NCI-H2227 treated with DMSO at 0.1 percent for 48 hours (cell line): ENCODE results near the gene STEAP4.
"Not testable (repeated sequence)": the region's sequence is repeated elsewhere in the genome, so short reads cannot be mapped to it uniquely, and the experiment has no call there.

ENCODE experiments used
- DNase-seq: peaks from one replicate; lab custom pipeline; 2025; lab: John Stamatoyannopoulos, UW

The STEAP4 gene

DNA sequence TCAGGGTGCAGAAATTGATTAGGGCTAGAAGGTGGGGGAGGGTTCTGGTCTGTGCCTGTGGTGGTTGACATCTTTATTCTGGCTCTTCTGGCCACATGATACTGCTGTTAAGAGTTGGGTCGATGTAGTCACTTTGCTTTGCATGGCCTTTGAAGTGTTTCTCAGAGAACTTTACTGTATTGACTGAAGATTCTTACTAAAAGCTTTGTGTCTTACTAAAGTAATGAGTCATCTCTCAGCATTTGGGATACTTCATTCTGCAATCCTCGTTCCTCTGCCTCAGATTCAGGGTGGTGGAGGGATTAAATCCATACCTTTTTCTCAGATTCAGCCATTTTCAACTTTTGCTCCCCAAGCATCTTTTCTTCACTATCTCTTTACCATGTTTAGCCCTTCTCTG is 38.6 kb downstream of the STEAP4 start:
- DNase-seq, result no peak

DNA sequence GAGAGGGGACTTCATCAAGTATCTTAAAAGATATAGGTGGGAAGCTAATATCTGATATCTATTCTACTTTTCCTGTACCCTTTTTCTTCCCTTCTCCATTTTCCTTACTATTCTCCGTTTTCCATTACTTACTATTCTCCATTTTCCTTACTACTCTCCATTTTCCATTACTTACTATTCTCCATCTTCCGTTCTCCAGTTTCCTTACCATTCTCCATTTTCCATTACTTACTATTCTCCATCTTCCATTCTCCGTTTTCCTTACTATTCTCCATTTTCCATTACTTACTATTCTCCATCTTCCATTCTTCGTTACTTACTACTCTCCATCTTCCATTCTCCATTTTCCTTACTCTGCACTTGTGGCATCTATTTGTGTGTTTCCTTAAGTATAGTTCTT is 39.3 kb downstream of the STEAP4 start:
- DNase-seq, result no peak

DNA sequence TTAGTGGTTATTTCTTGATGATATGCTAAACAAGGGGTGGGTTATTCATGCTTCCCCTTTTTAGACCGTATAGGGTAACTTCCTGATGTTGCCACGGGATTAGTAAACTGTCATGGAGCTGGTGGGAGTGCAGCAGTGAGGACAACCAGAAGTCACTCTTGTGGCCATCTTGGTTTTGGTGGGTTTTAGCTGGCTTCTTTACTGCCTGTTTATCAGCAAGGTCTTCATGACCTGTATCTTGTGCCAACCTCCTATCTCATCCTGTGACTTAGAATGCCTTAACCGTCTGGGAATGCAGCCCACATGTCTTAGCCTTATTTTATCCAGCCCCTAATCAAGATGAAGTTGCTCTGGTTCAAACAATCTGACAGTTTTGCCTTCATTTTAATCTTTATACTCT is 41.7 kb downstream of the STEAP4 start:
- DNase-seq, result not testable (repeated sequence)

DNA sequence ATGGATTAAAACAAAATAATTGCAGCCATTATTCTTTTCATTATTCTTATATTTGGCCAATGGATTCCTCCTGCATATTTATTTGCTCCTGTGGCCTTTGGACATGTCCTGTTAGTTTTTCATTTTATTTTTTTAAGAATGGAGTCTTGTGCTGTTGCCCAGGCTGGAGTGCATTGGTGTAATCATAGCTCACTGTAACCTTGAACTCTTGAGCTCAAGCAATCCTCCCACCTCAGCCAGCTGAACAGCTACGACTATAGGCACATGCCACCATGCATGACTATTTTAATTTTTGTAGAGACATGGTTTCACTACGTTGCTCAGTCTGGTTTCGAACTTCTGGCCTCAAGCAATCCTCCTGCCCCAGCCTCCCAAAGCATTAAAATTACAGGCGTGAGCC is 44.1 kb downstream of the STEAP4 start:
- DNase-seq, result no peak

DNA sequence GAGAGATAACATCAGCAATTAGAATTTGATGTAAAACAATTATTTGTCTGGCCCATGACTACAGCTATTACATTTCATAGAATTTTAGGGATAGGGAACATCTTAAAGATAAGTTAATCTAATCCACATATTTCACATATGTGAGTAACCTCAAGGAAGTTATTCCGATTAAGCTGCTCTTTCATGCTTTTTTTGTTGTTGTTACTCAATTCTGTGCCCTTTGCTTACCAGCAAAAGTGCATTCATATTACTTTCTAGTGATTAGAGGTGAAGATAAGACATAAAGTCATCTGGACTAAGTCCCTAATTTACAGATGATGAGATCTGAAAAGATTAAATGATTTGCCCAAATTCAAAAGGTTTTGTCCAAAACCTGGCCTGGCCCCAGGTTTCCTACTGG is 46.0 kb downstream of the STEAP4 start:
- no peak for DNase-seq

DNA sequence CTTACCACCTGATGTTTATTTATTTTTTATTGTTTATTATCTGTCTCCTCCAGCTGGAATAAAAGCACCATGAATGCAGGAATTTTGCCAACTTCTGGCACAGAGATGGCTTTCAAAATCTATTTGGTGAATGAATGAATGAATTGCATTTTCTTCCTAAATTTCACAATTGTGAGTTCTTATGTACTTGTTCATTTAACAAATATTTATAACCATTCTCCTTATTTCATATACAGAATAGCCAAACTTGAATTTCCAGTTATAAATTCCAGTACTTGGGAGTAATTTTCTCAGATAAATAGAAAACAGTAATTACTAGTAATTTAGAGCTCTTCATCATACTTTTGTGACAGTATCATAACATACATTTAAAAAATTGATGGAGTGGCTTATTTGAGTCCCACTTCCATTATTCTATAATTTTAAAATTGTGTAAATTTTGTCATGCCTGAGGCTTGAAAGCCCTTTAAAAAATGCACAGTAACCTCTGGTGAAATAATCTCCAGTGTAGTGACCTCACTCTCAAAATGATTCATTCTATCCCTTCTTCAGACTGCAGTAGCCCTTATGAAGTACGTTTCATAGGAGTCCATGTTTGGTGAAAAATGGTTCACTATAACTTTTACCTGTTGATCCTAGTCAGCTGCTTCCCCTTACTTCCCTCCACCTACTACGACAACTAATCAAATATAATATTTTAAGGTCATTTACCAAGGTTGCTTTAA is 46.9 kb downstream of the STEAP4 start:
- DNase-seq, result no peak

DNA sequence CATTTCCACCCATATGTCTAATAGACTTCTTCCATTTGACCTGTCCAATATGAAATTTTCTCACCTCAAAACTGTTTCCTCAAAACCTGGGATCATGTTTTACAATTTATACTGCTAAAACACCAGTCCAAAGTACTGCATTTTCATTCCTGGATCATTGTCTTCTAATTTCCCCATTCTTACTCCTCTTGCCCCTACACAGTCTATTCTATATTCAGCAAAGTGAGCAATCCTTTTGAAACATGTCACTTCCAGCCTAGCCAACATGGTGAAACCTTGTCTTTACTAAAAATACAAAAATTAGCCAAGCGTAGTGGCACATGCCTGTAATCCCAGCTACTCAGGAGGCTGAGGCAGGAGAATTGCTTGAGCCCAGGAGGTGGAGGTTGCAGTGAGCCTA is 48.4 kb downstream of the STEAP4 start:
- not testable (repeated sequence) for DNase-seq

DNA sequence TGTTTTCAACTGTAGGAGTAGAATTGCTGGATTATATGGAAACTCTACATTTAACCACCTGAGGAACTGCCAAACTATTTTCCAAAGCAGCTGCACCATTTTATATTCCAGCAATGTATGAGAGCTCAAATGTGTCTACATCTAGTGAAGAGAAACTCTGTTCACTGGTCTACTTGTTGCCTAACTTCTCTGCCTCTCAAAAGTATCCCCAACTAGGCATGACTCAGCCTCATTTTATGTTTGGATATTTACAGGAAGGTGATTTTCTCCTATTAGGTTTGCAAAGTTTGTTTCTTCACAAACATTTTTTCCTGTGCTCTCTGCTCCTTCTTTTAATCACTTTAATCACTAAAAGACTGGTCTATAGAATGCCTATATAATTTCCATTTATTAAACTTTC is 49.8 kb downstream of the STEAP4 start:
- DNase-seq, result no peak

DNA sequence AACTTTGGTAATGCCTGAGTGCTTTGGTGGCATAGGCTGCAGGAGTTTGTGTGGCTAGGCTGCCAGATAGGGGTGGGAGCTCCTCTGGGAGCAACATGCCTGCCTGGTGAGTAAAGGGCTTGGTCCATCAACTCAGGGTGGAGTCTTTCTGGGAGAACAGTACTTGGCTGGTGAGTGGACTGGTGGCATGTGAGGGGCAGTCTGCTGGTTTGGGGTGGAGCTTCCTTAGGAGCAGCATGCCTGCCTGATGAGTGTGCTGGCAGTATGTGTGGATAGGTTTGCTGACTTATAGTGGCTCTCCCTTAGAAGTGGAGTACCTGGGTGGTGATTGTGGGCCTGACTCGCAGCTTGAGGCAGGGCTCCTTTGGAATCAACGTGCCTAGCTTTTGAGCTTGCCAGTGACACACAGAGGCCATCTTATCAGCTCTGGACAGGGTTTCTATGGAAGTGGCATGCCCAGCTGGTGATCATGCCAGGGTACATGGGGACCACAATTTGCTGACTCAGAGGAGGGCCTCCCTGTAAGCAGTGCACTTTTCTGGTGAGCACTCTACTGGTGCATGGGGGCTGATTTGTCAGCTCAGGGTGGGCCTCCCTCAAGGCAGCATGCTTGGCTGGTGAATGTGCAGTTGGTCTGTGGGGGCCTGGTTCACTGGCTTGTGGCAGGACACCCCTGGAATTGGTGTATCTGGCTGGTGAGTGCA is 51.8 kb downstream of the STEAP4 start:
- DNase-seq, result no peak

DNA sequence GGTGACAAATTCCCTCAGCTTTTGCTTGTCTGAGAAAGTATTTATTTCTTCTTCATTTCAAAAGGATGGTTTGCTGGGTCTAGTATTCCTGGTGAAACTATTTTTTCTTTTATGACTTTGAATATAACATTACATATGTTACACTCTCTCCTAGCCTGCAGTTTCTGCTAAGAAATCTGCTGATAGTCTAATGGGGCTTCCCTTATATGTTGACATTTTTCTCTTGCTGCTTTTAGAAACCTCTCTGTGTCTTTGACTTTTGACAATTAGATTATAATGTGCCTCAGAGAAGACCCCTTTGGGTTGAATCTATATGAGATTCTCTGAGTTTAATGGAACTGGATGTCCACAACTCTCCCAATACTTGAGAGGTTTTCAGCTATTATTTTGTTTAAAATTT is 53.1 kb downstream of the STEAP4 start:
- DNase-seq, result no peak

DNA sequence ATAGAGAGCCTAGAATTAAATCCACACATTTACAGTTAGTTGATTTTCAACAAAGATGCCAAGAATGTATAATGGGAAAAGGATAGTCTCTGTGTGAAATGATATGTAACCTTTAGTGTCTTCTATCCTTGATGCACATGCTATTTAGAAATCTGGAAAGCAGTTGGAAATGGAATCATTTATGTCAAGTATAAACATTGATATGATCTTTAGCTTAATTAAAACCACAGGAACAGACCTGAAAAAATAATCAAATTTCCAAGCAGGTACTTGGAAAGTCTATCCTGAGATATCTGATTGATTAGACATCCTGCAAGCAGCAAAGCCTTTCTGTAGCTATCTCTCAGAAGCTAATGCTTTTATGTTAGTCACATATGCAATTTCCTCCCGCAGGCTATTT is 62.4 kb downstream of the STEAP4 start:
- DNase-seq, result no peak

DNA sequence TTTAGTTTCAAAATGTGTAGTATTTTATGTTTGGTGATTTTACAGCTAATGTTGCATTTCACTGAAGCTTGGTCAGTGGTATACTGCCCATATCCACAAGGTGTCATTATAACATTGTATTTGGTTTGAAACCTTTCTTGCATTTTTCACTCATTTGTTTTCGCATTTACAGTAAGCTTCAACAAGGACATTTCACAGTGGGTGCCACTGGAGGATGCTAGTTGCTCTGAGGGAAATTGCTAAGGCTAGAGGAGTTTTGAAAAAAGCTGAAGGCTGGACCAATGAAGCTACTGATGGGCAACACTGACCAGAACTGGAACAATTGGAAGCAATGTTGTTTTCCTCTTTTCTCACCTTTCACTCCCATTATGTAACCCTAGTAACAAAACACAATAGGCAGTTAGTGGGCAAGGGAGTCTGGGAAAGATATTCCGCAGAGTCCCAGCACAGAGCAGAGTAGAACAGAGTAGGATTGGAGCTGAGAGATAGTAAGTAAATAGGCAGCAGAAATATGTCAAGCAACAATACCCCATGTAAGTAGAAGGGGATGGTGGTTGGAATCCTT is 63.3 kb downstream of the STEAP4 start:
- peak; percentile 54 for DNase-seq

DNA sequence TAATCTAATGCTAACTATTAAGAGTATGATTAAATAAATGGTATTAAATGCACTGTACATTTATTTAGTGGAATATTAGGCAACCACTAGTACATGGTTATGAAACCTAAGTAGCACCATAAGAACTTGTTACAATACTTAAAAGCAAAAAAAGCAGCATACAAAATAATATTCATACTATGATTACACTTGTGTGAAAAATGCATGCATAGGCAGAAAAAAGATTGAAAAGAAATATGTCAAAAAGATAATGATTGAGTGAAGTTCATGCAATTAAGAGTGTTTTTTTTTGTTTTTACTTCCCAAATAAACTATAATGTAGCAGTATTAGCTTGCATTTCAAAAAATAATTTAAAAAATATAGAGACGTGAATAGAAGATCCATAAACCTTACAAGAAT is 66.8 kb downstream of the STEAP4 start:
- no peak for DNase-seq

DNA sequence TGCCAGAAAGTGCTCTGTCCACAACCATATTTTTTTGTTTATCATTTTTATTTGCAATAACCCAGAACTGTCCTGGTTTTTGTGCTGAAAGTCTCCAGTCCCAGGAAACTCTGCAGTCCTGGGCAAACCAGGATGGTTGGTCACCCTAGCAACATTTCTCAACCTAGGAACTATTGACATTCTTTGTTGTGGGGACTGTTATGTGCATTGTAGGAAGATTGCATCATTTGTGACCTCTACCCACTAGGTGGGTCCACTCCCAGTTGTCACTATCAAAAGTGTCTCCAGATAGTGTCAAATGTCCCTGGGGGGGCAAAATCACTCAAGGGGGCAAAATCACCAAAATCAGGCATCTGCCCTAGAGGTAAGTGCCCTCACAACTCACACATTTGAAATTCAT is 72.9 kb downstream of the STEAP4 start:
- DNase-seq, result no peak

DNA sequence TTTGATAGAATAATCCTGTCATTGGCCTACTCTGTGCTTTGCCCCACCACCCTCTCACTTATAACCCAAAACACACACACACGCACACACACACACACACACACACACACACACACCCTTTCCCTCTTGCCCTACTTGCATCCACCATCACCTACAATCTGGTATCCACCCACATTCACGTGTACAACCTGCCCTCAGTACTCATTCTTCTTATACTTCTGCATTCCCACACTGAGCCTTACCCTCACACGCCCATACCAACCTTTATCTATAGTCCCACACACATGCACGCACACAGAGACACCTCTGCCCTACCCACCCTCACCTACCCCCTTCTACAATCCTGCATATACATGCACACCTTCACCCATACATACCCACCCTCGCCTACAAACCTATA is 76.0 kb downstream of the STEAP4 start:
- DNase-seq, result no peak

DNA sequence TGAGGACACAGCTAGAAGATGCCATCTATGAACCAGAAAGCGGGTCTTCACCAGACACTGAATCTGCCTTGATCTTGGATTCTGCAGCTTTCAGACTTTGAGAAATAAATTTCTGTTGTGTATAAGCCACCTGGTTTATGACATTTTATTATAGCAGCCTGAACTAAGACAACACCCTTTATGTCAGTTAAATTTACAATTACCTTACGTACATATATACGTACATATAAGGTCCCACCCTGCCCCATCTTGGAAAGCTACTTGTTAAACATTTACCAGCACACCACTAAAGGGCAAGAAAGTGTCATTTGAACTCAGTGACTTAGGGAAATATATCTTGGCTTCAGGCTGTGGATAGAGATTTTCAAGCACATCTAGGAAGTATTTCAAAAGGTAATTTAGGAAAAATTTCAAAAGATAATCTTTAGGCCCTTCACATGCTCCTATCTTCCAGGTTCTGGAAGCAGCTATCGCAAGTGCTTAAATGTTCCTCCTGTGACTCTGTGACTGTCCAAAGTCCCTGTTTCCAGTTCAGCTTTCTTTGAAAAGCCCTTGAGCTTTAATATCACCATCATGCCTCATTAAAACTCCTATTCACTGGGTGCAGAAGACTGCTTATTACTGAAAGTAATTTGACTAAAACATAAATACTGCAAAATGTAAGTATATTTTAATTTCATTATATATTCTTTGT is 77.2 kb downstream of the STEAP4 start:
- DNase-seq, result no peak

DNA sequence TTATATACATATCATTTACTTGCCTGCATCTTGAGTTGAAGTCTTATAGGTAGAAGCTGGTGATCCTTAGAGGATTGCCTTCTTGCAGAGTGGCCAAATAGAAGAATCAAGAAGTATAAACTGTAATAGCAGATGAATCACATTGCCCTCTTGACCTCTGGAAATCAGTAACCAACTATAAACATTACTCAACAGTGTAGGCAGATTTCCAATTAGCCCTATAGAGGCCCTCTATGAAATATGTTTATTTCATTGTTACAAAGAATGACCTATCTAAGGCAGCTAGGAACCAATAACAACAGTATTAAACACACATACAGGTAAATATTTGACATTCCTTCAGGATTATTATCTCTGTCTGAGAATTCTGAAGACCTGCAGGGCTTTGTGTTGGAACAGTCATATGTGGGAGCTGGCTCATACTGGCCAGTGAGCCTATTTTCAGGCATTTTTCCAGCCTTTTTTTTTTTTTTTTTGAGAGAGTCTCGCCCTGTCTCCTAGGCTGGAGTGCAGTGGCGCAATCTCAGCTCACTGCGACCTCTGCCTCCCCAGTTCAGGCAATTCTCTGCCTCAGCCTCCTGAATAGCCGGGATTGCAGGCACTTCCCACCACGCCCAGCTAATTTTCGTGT is 79.7 kb downstream of the STEAP4 start:
- no peak for DNase-seq

DNA sequence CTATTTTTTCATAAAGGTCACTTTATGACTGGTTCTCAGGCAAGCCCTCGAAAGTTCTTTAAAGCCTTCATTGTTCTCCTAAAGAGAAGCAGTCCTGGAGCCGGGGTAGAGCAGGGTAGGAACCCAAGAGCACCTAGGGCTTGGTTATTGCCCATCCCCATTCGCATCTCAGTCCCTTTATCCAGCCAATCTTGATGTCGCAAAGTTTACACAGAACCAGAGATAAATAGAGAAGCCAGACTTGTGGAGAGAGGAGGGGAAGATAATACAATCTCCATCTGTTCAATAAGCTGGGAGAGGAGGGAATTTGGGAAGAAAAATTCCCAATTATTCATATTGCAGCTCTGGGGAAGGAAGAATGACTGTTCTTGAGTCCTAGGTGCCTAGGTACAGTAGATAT is 80.5 kb downstream of the STEAP4 start:
- DNase-seq, result no peak

DNA sequence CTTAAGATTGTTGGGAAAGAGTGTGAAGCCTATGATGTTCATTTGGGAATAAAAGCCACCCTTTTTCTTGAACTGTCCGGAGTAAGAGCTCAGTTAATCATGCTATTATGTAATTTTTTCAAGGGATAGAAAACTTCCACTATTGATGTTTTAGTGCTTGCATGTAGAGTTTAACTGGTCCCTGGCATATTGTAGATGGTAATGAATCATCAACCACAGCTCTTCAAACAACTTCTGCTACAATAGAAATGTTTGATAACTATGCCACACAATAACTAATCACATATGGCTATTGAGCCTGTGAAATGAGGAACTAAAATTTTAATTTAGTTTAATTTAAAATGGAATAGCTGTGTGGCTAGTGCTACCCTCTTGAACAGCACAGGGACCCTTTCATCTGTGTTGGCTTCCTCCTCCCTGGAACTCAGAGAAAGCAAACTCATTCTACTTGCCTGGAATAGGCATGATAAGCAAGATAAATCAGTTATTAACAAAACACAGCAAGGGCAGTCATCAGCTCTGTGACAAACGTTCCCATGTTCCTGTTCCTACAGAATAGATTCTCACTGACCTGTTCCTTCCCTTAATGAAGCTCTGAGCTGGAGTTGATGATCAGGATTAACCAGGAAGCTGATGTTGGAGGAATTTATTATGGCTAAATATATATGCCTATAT is 82.0 kb downstream of the STEAP4 start:
- no peak for DNase-seq

DNA sequence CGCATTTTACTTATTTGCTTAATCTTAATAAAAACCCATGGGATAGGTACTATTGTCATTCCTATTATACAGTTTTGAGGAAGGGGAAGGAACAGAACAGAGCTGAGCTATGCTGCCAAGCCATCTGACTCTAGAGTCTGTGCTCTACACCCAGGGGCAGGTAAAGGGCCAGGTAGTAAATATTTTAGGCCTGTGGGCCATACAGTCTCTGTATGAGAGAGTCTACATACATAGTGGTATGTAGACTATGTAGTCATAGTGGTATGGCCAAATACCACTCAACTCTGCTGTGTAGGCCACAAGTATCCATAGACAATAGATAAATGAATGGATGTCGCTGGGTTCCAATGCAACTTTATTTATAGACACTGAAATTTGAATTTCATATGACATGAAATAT is 83.4 kb downstream of the STEAP4 start:
- DNase-seq, result no peak
